ENCODE data around the gene TMEM232.
"Not testable (repeated sequence)": the region's sequence is repeated elsewhere in the genome, so short reads cannot be mapped to it uniquely, and the experiment has no call there.

Gene TMEM232

DNA sequence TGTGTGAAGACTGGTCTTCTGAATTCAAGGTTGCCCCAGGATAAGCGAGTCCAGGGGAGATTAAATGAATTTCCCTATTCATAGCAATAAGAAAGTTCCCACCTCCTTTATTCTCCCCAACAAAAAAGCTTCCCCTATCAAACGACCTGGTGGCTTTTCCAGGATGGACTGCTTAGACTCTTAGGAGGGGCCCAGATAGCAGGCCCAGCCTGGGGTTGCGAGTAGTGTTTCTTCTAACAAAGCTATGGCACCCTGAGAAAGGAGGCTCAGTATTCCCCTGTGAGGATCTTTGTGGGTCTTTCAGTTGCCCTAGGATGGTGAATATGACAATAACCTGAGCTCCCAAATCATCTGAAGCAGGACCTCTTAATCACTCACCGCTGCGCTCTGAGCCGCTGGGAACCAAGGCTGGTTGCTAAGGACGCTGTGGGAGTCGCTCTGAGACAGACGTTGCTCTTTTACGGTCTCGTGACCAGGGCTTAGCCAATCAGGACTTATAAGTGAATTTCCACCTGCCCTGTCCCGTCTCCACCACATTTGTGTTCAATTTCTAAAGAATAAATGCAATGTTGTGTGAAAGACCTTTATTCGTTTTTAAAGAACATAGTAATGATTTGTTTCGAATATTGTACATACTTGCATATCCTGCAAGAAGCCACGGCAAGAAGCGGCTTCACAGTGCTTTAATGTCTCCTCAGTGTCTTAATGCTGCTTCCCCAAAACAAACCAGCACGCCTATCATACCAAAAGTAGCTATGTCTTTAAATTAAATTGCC is at the start of gene TMEM232:
Gene TMEM232, minus strand, starts transcription at position 423 of the 776 bp plus-strand sequence. CDS start 59,319 bp downstream, outside the sequence.
- peak; percentile 68 for DNase-seq

DNA sequence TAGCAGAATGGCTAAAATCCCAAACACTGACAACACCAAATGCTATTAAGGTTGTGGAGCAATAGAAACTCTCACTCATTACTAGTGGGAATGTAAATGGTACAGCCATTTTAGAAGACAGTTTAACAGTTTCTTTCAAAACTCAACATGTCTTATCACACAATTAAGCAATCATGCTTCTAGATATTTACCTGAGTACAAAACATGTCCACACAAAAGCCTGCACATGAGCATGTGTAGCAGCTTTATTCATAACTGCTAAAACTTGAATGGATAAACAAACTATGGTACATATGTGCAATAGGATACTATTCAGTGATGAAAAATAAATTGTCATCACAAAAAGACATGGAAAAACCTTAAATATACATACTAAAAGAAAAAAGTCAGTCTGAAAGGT is 43.8 kb upstream of the TMEM232 start:
- DNase-seq: no peak

DNA sequence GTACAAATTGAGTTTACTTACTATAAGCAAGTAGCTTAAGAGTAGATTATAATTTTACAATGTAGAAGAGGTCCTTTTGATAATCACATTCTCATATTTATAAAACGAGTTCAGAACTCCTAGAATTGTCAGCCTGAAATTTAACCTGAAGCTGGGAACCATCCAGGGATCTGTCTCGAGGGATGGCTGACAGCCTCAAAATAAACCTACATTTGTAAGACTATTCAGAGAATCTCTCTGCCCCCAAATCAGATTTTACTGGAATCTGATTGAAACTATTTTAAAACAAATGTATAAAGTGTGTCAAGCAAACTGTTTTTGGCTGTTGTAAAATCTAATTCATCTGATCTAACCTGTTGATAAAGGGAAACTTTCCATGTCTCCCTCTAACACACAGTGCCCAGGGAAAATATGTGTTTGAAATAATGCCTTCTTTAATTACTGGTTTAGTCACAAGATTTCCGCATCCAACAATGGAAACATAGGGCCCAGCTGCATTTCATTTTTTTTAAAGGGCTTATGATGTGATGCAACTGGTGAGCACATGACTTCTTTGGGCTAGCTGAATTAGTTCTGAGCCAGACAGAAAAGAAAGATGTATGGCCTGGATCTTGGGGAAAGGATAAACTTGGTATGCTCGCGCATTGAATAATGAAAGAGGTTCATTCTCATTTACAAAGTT is 42.7 kb upstream of the TMEM232 start:
- DNase-seq: no peak

DNA sequence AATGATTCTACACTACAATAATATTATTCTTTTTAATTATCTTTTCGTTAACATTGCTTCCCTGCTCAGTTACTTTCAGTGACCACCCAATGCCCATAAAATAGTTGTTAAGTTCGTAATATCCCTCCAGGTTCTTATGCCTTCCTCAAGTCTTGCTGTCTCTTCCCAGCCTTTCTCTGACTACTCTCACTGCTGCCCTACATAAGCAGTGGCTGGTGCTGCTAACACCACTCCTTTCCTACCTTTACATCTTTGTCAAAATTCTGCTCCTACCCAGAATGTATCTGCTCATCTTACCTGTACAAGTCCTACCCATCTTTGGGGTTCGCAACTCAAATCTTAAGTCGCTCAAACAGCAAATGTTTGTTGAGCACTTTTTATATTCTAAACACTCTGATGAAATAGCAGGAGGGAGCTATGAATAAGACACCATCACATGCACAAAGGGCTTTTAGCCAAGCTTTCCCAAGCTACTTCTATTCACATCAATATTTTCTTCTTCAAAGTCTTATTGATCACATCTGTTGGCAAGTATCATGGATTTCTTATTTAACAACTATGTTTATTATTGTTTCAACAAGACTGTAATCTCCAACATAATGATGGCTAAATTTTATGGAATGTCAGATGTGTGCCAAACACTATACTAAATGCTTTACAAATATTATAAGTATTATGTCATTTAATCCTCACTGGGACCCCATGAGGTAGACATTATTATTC is 41.8 kb upstream of the TMEM232 start:
- DNase-seq: no peak

DNA sequence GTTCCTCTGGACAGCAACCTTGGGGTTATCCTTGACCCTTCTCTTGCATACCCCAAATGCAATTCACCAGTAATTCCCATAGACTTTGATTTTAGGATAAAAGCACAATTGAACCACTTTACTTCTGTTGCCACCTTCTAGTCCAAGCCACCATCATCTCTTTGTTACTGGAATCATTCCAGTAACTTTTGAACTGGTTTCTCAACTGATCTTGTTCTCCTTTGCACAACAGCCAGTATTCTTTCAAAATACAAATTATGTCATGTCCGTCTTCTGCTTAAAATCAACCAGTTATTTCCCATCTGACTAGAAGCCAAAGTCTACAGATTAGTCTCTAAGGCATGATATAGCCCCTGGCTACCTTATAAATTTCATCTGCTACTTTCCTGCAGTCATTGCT is 33.7 kb upstream of the TMEM232 start:
- no peak for DNase-seq

DNA sequence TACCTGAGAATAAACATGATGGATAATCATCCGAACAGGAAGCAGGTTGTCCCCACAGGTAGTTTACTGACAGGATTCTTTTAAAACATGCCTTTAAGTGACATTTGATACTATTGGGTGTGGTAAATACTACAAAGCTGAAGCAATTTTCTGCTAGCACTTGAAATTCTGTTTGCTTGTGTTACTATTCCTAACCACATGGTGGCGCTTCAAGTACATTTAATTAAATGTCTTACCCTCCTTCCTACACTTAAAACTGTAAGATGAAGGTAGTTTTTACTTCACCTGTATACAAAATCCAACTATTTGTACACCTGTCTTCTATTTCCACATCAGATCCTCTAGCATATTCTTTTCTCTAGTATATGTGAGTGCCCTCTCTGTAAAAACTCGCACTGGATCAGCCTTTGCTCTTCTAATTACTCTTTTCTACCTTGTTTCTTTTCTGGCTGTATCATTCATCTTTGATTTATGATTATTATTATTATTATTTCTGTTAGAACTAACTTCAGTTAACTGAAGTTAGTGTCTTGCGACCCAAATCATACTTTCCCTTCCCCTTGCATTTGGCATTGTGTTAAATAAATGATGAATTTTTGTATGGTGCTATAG is 30.8 kb upstream of the TMEM232 start:
- peak; percentile 7 for DNase-seq

DNA sequence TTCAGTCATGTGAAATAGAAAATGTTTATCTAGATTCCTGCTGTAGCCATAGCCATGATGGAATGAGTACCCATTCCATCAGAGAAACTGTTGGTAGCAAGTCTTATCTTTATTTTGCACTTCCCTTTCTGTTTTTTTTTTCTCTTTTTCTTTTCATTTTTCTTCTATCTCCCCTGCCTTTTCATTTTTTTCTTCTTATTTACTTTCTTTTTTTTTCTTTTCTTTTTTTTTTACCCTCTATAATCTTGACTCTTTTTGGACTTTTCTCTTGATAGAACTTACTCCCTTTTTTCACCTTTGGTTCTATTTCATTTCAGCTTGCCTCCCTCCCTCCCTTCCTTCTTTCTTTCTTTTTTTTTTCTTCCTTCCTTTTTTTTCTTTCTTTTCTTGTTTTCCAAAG is 27.7 kb upstream of the TMEM232 start:
- DNase-seq: no peak

DNA sequence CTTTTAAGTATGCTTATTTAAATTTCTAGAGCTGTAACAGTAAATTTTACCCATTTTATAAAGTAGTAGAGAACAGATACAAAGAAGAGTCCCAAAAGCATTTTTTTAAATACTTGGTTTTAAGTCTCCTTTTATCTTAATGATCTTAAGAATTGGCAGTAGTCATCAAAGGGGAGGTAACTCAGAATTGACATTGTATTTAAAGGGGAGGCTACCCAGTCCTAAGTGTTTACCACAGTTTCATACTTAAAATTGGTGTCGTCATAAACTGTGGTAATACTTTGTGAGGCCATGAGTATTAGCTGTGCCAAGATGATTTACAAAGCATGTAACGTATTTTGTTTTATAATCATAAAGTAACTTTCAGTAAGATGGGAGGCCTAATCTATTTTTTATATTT is 27.1 kb upstream of the TMEM232 start:
- no peak for DNase-seq

DNA sequence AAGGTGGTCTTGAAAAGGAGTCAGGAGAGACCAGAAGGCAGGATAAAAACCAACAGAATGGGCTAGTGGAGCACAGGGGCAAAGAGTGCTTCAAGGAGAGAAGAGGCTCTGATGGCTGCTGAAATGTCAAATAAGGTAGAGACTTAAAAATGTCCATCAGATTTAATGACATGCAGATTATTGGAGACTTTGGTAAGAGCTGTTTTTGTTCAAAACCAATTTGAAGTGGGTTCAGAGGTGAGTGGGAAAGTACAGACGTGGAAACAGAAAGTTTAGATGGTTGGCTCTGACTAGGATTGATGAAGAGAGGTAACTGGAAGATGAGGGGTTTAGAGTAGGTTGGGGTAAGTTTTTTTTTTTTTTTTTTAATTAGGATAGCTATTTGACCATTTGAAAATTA is 26.5 kb upstream of the TMEM232 start:
- DNase-seq: no peak

DNA sequence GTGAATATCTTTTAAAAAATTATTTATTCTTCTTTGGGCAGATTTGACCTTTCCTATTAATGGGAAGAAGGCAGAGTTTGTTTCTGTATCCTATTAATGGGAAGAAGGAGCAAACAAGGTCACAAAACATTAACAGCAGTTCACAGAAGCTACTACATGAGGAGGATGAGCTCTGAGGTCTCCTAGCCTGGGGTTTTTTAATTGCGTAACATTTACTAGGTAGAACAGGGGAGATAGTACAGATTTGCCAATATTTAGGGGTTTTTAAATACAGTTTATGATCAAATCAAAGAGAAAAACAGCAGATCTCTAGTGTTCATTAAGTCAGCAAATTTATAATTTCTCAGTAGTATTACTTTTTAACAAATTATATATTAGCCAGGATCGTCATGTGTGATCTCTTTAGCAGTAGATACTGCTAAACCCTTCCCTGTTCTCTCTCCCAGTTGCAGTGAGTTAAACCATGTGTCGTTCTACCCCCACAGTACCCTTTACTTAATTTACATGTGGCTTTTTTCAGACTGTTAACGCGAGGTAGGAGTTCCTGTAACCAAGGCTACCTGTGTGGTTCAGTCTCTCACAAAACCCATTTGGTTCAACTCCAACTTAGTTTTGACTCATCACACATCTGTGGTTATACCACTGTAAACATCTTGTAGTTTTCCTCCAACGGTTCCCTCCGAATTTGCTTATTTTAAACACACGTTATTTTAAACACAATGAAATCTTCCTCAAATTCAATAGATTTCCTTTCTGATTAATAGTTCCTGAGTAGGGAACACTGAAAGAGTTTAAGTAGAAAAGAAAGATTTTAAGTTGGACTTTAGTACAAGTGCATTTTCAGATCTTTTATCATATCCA is 25.7 kb upstream of the TMEM232 start:
- no peak for DNase-seq

DNA sequence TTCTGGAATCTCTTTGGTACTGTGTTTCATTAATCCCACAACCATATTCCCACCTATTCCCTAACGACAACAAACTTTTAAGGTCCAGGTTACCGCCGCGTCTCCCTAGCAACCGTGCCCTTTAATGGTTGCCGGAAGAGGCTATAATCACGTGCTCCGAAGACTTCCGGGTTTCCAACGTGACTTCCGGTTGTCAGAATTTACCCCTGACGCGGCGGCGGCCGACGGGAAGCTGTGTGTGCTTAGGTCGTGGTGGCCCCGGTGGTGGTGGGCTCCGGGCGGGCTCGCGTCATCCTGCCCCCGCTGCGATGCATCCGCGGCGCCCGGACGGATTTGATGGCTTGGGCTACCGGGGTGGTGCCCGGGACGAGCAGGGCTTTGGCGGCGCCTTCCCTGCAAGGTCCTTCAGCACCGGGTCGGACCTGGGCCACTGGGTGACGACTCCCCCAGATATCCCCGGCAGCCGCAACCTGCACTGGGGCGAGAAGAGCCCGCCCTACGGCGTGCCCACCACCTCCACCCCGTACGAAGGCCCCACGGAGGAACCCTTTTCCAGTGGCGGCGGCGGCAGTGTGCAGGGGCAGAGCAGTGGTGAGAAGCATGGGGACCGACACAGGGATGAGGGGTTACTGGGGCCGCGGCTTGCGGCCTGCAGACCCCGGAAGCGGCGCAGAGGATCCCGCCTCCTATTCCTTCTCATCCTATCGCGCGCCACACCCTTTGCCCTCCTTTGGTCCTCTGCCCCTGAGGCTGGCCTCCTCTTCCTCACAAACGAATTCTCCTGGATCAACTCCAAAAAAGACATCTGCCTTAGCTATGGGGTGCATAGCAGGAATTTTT is 12.6 kb upstream of the TMEM232 start, which contains the start of gene SLC25A46:
Gene SLC25A46, plus strand, starts transcription at position 196 of the 840 bp plus-strand sequence. Its CDS starts 113 bp downstream, at position 309.
- peak; percentile 65 for DNase-seq

DNA sequence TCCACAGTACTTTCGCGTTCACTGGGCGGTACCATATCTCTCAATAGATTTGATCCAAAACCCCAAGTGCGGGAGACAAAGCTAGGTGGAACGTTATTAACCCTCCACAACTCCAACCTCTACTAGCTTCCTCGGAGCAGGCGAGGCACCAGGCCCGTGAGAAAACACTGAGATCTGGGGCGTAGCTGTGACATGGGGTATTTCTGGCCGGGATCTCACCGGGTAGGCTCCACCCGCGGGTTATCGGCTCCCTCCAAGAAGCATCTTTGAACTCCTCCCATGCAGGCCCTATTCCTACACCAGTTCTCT is 12.0 kb upstream of the TMEM232 start:
- DNase-seq: no peak

DNA sequence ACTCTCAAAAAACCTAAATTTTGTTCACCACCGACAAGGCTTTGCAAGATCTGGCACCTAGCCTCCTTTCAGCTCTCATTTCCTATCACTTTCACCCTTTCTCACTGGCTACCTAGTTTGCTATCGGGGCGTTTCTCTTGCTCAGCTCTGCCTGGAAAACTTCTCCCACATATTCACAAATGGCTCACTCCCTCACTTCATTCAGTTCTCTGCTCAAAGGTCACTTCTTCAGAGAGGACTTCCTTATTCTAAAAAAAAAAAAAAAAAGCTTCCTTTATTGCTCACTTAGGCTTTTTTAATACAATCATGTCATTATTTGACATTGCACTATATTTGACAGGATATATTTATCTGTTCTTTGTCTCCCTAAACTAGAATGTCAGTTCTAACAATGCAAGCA is 10.3 kb upstream of the TMEM232 start:
- no peak for DNase-seq

DNA sequence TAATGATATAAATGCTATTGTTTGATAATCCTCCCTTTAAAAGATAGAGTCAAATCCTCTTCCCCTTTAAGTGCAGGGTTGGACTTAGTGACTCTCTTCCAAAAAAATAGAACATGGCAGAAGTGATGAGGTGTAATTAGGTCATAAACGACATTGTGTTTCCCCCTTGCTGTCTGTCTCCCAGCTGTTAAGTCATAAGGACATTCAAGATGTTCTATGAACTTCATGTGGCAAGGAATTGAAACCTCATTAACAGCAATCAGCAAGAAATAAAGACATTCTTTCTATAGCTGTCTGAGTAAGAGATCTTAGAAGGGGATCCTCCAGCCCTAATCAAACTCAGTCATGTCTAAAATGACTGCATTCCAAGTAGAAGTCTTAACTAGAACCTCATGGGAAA is 9.1 kb upstream of the TMEM232 start:
- DNase-seq: no peak

DNA sequence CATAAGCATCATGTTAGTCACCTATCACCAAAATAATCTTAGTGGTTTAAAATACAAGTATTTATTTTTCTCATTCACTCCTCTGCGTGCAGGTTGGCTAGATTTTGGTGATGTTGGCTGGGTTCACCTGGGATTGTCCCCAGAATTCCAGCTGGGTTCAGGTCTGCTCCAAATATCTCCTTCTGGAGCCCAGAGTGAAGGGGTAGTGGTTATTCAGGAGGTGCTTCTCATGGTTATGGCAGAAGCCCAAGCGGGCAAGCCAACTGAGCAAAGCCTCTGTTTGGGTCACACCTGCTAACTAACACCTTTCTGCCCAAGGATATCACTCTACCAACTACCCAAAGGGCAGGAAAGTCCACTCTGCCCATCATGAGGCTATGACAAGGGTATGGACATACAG is 7.6 kb upstream of the TMEM232 start:
- DNase-seq: no peak

DNA sequence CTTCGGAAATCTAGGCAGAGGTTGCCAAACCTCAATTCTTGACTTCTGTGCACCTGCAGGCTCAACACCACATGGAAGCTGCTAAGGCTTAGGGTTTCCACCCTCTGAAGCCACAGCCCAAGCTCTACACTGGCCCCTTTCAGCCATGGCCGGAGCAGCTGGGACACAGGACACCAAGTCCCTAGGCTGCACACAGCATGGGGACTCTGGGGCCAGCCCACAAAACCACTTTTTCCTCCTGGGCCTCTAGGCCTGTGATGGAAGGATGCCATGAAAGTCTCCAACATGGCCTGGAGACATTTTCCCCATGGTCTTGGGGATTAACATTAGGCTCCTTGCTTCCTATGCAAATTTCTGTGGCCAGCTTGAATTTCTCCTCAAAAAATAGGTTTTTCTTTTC is 5.0 kb upstream of the TMEM232 start:
- not testable (repeated sequence) for DNase-seq

DNA sequence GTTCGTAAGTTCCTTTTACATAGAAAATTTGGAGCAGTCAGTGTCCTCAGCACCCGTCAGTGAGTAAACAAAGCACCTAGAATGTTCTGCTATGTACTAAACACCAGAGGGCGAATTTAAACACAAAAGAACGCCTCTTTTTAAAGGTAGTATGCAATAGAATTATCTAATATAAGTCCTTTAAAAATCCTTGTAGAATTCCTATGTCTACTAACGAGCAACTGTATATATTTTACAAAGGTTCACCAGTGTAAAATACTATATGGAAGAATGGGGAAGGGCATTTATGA is 499 bp upstream of the TMEM232 start:
- DNase-seq: peak; percentile 36

DNA sequence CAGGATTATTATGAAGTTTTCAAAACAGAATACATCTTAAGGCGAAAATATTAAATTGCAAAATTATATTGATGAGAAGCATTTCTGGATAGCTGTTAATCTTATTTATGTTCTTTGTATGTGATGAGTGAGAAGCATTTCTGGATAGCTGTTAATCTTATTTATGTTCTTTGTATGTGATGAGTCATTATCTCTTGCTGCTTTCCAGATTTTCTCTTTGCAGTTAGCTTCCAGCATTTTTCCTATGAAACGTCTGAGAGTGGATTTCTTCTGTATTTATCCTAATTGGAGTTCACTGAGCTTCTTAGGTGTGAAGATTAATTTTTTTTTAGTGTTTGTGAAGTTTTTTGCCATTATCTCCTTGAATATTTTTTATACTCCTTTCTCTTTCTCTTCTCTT is 8.2 kb downstream of the TMEM232 start:
- DNase-seq: no peak

DNA sequence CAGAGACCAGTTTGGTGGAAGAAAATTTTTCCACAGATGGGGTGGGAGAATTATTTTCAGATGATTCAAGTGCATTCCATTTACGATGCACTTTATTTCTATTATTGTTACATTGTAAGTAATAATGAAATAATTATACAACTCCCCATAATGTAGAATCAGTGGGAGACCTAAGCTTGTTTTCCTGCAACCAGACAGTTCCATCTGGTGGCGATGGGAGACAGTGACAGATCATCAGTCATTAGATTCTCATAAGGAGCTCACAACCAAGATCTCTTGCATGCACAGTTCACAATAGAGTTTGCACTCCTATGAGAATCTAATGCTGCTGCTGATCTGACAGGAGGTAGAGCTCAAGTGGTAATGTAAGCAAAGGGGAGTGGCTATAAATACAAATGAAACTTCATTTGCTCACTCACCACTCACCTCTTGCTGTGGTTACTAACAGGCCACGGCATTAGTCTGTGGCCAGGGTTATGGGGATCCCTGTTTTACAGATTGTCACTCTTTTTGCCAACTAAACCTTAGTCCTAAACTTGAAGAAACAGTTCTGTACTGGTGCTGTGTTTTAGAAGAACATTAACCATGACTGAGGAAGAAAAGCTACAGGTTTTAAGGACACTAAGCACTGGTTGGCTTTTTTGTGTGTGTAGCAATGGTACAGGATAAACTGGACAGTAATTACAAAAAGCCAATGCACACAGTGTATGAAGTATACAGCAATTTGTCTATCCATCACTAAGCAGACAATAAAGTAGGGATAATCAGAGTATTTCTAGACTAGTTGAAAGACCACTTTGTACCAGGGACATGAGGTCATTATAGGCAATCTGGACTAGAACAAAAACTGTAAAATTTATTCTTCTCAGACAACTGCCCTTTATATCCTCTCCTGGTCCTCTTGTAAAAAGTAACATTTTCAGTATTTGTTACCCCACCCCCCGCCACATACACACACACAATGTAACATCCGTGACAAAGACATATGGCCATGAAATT is 9.9 kb downstream of the TMEM232 start:
- DNase-seq: no peak

DNA sequence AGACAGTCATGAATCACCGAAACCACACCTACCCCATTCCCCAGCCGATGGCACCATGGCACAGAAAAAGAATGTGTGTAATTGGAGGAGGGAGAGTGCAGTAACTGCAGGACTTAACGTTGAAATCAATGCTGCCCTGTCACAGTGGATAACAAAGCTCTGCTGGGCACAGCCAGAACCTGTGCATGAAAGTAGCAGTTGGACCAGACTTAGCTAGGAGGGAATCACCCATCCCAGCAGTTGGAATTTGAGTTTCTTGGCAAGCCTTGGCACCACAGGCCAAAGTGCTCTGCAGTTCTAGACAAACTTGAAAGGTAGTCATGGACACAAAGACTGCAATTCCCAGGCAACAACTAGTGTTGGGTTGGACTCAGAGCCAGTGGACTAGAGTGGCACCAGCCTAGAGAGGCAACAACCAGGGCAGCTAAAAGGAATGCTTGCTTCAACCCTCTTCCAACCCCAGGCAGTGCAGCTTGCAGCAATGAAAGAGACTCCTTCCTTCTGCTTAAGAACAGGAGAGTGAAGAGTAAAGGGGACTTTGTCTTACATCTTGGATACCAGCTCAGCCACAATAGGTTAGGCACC is 19.1 kb downstream of the TMEM232 start:
- DNase-seq: no peak
